Lower leg skin (tissue), 4 donors: Measurements from ENCODE around the gene PEX11G. TPM values are rescaled to one million over a fixed set of nuclear protein-coding genes. Genes with fewer than 3 reads are reported as not detected.

Experiments used
- DNase-seq, 2 donors: peaks; one replicate each; pipeline ENCODE4 v3.0.0-alpha.2; 2019; ENCODE audit warnings: low spot score in 2 of 2
- H3K4me3 ChIP-seq: fragments of 200-600 bp; sonication (generic); 2 replicates; pipeline ENCODE4 v1.5.1; 2017; ENCODE audit warnings: mild to moderate bottlenecking, low read depth; ENCODE audit not compliant: poor library complexity, severe bottlenecking
- POLR2A ChIP-seq, 2 donors: fragments of 450-650 bp; IDR thresholded peaks; one replicate each; pipeline ENCODE4 v1.6.1; 2016 to 2017; ENCODE audit warnings: antibody characterized with exemption in 2 of 2, mild to moderate bottlenecking in 1 of 2, moderate library complexity in 1 of 2
- WGBS, 2 donors: methylation state at CpG; one replicate each; pipeline ENCODE4 v1.1.5; 2018; 5-methylcytosine and 5-hydroxymethylcytosine counted together
- intact Hi-C: fragments of 100-400 bp; cut with DNase I; formaldehyde crosslinking; loops from one replicate; pipeline ENCODE4 v1.15.0; 2023; ENCODE audit warnings: low total_unique reads
- total RNA-seq, 4 donors: library from RNA; depleted of rRNA; stranded (reverse); fragments of >200 nt; gene quantifications; one replicate each; pipeline ENCODE4 v1.1.0, GENCODE V29; 2016
- TF ChIP-seq, protein P1 (sequence below), 3 donors: fragments of 450-650 bp; IDR thresholded peaks; one replicate each; pipeline ENCODE4 v1.5.1; 2016; ENCODE audit warnings: antibody characterized with exemption in 3 of 3, mild to moderate bottlenecking in 3 of 3, moderate library complexity in 2 of 3

PEX11G gene
- total RNA-seq, 4 donors from 2014 or later, result 3.2 to 8.2 (median 4.7) TPM

DNA sequence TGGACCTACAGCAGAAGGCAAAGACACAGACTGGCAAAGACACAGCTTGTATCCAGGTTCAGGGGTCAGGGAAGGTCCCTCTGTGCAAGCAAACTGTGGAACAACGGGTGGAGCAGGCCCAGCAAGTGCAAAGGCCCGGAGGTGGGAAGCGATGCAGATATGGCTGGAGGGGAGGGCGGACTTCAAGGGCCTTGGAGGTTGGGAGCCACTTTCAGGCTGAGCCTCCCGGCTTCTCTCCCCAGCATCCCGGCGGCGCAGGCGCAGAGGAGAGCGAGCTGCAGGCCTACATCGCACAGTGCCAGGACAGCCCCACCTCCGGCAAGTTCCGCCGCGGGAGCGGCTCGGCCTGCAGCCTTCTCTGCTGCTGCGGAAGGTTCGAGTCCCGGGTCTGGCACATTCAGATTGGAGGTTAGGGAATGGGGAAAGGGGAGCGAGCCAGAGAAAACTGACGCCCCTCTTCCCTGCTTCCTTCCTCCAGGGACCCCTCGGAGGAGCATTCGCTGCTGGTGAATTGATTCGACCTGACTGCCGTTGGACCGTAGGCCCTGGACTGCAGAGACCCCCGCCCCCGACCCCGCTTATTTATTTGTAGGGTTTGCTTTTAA, 44.5 kb upstream of the PEX11G start:
- WGBS, 2 donors, result 19 to 27% methylated on average over 16 to 30 of the region's 30 CpGs
- peak; percentile 33 to 86 for DNase-seq
- intact Hi-C loops, result no loop called here
- no peak overlapping the region for H3K4me3 ChIP-seq
- TF ChIP-seq POLR2A (IDR thresholded peaks at IDR 0.05), result no peak
- TF ChIP-seq, protein P1, sequence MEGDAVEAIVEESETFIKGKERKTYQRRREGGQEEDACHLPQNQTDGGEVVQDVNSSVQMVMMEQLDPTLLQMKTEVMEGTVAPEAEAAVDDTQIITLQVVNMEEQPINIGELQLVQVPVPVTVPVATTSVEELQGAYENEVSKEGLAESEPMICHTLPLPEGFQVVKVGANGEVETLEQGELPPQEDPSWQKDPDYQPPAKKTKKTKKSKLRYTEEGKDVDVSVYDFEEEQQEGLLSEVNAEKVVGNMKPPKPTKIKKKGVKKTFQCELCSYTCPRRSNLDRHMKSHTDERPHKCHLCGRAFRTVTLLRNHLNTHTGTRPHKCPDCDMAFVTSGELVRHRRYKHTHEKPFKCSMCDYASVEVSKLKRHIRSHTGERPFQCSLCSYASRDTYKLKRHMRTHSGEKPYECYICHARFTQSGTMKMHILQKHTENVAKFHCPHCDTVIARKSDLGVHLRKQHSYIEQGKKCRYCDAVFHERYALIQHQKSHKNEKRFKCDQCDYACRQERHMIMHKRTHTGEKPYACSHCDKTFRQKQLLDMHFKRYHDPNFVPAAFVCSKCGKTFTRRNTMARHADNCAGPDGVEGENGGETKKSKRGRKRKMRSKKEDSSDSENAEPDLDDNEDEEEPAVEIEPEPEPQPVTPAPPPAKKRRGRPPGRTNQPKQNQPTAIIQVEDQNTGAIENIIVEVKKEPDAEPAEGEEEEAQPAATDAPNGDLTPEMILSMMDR (IDR thresholded peaks at IDR 0.05), result no peak

- WGBS, 2 donors, result 95 to 97% methylated on average over 33 of the region's 33 CpGs
- intact Hi-C loops, result no loop called here
- TF ChIP-seq POLR2A (IDR thresholded peaks at IDR 0.05), result no peak
- TF ChIP-seq, protein P1 (IDR thresholded peaks at IDR 0.05), result no peak
- no peak overlapping the region for H3K4me3 ChIP-seq
- peak in 1 of 2 donors; percentile 80 for DNase-seq
Observed at GRCh38 chr19:7529610-7530490, 41.0 kb upstream of the PEX11G start.

DNA sequence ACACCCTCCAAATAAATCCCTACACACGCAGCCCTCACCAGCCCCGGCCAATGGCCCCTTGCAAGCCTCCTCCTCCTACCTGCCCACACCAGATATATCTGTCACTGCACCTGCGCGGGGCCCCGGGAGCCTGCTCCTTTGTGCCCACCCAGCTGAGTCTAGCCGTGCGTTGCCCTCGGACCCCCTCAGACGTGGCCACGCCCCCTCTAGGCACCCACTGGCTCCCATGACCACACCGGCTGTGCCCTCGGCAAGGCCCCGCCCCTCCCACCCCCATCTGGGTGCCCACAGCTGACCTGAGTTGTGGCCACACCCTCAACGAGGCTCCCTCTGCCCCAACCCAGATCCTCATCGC, 40.4 kb upstream of the PEX11G start:
- no peak for TF ChIP-seq POLR2A (IDR thresholded peaks at IDR 0.05)
- TF ChIP-seq, protein P1 (IDR thresholded peaks at IDR 0.05), result no peak
- WGBS, 2 donors, result 82 to 85% methylated on average over 12 to 15 of the region's 15 CpGs
- peak in 1 of 2 donors; percentile 83 for DNase-seq
- H3K4me3 ChIP-seq, result no peak overlapping the region
- intact Hi-C loops, result no loop called here

GRCh38 chr19:7528522-7529245, 39.8 kb upstream of the PEX11G start:
- 89 to 93% methylated on average over 32 of the region's 32 CpGs for WGBS, 2 donors
- peak in 1 of 2 donors; percentile 81 for DNase-seq
- H3K4me3 ChIP-seq, result no peak overlapping the region
- intact Hi-C loops, result no loop called here
- no peak for TF ChIP-seq POLR2A (IDR thresholded peaks at IDR 0.05)
- TF ChIP-seq, protein P1 (IDR thresholded peaks at IDR 0.05), result no peak

DNA sequence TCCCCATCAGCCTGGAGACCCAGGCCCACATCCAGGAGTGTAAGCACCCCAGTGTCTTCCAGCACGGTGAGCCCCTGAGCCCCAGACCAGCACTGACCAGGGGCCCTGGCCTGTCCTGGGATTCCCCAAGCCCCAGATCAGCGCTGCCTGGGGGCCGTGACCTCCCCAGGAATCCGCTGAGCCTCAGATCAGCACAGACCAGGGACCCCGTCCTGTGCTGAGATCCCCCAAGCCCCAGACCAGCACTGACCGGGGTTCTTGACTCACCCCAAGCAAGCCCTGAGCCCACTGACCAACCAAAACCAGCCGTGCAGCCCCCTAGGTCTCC, 39.3 kb upstream of the PEX11G start:
- no peak overlapping the region for H3K4me3 ChIP-seq
- WGBS, 2 donors, result 91 to 94% methylated on average over 5 to 7 of the region's 7 CpGs
- no peak for DNase-seq
- intact Hi-C loops, result no loop called here
- TF ChIP-seq, protein P1 (IDR thresholded peaks at IDR 0.05), result no peak
- TF ChIP-seq POLR2A (IDR thresholded peaks at IDR 0.05), result no peak
